ENCODE data around the gene PARD3B. TPM values are rescaled to one million over a fixed set of nuclear protein-coding genes. Genes with fewer than 3 reads are reported as not detected.

Gene PARD3B
- total RNA-seq, 1 donor from 2014 or later = 10.3 TPM

DNA sequence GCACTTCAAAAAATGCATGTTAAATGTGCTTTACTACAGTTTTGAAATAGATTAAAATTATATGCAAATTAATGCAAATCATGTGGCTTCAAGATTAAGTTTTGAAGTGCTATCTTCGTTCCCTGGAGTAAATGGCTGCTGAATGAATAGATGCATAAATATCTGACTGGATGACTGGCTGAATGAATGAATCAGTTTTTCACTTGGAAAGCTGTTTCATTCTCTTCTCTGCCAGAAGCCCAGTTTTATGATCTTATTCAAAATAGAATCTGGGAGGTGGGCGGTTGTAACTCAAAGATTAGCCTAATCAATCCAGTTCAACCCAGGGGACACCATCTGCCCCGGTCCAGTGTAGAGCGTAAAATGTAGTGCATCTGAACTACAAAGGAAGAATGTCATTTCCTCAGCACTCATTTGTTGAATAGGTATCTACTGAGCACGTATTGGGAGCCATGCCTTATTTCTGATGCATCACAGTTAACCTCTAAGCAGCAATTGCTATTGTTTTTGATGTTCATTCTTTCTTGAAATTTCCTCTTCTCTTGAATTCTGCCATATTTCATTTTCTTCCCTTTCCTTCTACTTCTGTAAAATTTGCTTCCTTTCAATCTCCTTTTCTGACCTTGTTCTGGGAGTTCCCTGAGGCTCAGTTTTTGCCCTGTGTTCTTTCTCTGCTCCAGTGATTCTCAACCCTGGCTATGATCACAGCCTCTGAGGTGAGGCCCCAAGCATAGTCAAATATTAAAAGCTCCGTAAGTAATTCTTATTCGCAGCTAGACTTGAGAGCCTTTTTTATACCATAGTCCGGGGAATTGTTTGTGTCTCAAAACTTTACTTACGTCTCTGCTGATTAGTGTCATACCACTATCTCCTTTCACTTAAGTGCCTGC is 282.7 kb downstream of the PARD3B start:
- DNase-seq (ENCODE audit: extremely low read depth, low read depth, low spot score) = no peak

DNA sequence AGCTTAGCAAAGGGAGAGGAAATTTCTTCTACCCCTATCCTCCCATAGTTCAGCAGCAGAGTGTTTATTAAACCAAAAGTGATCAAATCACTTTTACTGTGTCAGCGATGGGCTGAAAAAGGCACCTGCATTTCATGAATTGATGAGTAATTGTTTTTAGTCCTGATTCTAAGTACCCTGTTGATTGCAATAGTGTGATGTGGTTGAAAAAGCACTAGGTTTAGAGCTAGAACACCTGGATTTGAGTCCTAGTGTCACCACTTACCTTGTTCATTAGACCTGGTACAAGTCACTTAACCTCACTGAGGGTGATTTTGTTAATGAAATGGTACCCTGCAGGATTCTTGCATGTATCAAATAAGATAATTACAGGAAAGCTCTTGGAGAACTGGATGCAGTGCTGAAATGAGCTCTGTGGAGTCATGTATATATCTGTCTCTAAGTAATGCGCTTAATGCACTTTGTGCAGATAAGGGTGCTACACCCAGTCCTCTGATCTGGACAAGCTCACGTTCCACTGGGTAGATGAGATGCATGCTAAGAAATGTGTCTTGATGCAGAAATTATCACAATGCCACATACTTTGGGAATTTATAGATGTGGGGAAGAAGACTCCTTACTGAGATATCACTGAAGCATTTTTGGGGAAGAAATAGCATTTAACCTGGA is 289.6 kb downstream of the PARD3B start:
- DNase-seq (ENCODE audit: extremely low read depth, low read depth, low spot score) = no peak

DNA sequence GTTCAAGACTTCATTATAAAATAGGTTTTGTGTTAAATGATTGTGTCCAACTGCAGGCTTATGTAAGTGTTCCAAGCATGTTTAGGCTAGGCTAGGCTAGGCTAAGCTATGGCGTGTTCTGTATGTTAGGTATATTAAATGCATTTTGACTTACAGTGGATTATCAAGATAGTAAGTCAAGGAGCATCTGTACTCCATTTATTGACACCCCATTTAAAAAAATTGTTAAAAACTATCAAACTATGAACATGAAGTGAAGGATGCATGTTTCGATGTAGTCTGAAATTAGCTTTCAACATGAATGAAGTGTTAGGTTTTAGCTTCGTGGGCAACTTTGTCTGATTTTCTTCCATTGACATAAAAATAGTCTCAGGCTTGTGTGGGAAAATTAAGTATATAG is 290.5 kb downstream of the PARD3B start:
- no peak for DNase-seq (ENCODE audit: extremely low read depth, low read depth, low spot score)

DNA sequence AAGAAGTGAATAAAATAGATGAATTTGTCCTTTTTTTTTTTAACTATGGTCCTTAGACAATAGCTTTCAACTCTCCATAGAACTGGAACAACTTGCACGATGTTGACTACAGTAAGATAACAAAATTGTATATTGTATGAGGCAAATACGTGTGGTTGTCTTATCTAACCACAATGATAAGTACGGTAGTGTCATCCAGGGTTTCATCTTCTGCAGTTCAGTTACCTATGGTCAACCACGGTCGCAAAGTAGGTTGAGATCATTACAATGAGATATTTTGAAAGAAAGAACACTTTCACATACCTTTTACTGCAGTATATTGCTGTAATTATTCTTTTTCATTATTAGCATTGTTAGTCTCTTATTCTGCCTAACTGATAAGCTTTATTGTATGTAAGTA is 295.2 kb downstream of the PARD3B start:
- no peak for DNase-seq (ENCODE audit: extremely low read depth, low read depth, low spot score)

DNA sequence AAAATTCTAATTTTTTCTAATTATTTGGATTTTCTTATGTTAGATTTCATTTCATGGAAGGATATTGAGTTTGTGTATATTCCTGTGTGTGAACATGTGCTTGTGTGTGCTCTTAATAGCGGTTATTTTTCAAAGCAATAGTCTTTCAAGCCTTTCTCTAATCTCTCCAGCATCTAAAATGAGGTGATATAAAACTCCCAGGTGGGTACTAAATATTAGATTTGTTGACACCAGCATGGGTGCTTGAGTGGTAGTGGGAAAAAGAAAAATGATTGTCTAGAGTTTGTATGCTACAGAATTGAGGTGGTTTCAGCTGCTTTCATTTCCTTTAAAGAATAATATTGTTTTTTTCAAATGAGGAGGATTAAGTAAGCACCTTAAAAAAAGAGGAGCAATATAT is 296.8 kb downstream of the PARD3B start:
- no peak for DNase-seq (ENCODE audit: extremely low read depth, low read depth, low spot score)

DNA sequence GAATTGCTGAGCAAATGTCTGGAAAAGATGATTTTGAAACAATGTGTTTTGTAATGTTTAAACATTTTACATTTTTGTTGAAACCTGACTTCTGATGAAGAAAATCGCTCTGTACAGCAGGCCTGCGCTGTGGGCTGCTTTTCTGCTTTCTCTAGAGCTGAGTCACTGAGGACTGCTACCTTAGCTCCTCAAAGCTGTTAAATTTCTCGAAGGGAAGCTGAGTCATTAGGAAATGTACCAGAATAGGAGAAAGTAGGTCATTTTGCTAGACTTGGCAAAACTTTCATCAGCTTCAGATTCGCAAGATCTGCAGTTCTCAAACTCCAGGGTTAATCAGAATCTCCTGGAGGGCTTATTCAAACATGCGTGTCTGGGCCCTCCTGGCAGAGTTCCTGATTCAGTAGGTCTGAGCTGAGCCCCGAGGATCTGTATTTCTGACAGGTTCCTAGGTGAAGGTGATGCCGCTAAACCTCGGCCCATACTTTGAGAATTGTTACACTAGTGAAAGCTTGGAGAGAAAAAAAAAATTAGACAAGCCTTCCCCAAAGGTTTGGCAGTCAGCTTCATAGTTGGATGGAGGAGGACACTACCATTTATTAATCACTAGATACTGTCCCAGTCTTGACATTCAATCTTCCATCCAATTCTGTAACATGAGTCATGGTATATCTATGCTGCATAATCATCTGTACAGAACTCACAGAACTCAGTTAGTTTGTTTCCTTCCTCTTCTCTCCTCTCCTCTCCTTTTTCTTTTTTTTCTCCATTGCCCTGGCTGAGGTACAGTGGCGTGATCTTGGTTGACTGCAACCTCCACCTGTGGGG is 297.6 kb downstream of the PARD3B start:
- peak; percentile 81 for DNase-seq (ENCODE audit: extremely low read depth, low read depth, low spot score)

DNA sequence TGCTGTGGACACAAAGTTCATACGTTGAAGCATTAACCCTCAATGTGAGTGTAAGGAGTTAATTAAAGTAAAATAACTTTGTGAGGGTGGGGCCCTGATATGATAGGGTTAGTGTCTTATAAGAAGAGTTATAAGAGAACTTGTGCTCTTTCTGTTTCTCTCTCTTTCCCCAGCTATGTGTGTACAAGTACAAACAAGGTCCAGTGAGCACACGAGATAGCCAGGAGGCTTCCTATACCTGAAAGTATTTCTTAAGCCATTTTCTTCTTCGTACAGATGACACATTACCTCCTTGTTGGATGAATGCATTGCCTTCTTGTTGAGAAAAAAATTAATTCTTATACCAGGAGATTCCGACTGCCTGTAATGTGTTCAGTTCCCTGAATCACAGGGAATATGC is 301.2 kb downstream of the PARD3B start:
- DNase-seq (ENCODE audit: extremely low read depth, low read depth, low spot score) = no peak

DNA sequence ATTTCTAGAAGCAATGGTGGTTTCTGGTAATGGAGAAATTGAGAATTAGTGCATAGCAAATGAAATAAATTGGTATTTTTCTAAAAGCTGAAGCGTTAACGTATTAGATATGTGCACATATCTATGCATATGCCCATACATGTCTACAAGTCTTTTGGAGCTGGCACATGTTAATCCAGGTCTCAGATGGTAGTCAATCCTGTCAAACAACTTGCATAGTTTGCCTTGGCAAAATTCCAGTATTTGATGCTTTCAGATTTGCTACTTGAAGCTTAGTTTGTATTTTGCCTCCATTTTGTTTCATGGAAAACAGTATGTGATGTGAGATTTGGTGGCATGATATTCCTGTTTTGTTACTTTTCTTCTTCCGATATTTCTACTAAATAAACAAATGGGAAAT is 304.6 kb downstream of the PARD3B start:
- DNase-seq (ENCODE audit: extremely low read depth, low read depth, low spot score) = no peak

DNA sequence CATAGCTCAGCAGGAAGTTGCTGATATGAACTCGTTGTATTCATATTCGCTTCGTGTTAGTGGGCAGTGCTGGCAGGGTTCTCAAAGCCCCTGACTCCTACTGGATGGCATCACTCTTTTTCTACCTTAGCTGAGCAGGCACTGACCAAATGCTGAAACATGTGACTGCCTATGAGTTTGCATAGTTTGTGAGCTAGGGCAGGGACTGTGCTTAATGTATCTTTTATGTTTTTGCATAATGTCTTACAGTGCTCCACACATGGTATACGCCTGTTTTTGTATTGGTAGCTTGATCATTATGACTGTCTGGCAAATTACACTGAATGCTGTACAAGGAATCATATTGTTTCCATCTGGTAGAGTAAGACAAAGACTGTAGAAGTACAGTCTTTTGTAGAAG is 305.3 kb downstream of the PARD3B start:
- no peak for DNase-seq (ENCODE audit: extremely low read depth, low read depth, low spot score)

DNA sequence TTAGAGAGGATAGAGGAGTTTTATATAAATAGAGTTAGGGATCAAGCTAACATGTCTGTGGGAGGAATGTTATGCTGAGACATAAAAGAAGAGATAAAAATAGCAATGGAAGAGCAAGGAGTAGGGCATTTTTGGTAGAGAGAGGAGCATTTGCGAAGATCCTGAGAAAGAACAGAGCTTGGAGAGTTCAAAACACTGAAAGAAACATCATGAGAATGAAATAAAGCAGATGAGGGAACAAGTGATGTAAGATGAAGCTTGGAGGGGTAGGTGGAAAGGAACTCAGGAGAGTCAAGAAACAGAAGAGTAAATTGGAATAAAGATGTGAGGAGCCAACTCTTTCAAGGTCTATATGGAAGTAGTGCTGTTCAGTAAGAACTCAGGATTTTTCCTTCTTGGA is 308.6 kb downstream of the PARD3B start:
- no peak for DNase-seq (ENCODE audit: extremely low read depth, low read depth, low spot score)

DNA sequence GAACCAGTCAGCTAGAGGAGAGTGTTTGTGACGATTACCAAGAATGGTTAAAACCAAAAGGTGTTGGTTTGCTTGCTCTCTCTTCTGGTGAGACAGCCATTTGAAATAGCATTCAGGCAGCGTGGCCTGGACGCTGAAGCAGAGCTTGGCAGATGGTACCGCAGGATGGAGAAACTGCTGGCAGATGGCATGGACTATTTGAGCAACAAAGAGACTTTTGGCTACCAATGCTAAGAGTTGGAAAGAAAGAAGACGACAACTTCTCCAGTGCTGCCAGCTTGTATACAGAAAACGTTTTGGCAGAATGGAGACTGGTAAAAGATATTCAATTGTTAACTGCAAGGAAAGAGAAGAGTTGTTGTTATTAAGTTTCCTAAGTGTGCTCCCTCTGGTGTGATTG is 315.0 kb downstream of the PARD3B start:
- DNase-seq (ENCODE audit: extremely low read depth, low read depth, low spot score) = no peak

DNA sequence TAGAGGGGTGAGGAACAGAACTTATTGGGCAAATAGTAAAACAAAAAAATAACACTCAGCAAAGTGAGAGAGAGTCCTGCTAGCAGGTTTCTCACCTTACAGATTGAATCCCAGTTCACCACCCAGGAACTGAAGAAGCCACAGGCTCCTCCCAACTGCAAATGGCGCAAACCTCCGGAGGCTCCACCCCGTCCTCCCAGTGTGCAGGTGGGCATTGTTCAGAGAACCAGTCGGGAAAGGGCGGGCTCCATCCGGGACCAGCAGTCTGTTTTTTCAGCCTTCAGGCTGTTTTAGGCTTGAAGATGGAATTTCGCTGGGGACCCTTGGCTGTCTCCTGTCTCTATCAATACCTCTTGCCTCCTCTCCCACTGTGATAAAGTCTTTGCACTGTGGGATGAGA is 317.5 kb downstream of the PARD3B start:
- DNase-seq (ENCODE audit: extremely low read depth, low read depth, low spot score) = no peak

DNA sequence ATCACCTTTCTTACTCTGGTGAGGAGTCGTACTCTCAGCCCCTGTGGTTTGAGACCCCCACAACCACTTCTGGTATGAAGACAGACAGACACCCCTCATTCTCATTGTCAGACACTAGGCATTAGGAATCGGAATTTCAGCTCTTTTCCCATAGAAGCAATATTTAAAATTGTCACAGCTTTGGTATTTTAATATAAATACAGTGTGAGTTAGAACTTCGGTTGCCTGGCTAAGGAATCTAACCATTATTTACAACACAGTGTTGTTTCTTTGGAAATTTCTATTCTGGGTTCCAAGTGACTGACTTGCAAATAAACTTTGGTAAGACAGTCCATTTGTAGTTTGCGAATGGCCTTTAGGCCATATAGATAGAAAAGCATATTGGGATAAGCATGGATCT is 318.1 kb downstream of the PARD3B start:
- no peak for DNase-seq (ENCODE audit: extremely low read depth, low read depth, low spot score)

DNA sequence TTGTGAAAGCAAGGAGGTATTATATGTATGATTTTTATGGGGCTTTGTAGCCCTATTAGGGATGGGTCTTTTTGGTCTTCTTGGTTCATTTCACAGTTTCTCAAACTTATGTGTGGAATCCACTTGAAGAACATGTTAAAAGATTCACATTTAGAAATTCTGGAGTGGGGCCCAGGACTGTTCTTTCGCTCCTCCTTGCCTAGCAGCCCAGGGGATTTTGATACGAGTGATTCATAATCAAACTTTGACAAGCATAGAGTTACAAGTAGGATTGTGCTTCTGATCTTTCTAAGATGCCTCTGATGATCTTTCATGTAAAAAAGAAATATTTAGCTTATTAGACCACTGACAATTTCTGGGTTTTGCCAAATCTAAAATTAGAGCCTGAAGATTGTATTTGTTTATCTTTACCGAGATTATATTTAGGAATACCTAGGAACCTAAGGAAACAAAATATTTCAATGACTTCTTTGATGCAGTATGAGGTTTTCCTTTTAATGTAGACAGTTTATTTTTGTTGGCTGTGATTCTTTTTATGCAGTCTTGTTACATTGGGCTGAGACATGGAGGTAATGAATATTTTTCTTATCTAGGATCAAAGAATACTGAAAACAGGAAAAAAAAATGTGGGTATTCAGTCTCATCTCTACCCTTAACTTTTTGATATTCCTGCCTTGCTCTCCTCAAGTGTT is 324.0 kb downstream of the PARD3B start:
- no peak for DNase-seq (ENCODE audit: extremely low read depth, low read depth, low spot score)

DNA sequence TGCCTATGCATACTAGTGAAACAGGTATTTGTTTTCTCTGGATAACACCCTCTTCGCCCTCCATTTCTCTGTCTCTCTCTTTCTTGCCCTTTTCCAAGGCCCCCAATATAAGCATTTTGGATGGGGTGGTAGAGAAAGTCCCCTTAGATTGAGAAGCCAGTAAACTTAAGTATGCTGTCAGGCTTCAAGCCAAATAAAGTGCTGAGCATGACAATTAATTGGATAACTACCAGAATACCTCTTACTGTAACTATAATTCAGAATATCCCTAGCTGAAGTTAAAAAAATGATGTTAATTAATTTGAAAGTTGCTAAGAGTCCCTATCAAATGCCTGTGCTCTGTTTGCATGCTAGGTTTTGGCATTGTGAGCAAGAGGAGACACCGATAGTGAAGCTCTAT is 324.8 kb downstream of the PARD3B start:
- DNase-seq (ENCODE audit: extremely low read depth, low read depth, low spot score) = no peak

DNA sequence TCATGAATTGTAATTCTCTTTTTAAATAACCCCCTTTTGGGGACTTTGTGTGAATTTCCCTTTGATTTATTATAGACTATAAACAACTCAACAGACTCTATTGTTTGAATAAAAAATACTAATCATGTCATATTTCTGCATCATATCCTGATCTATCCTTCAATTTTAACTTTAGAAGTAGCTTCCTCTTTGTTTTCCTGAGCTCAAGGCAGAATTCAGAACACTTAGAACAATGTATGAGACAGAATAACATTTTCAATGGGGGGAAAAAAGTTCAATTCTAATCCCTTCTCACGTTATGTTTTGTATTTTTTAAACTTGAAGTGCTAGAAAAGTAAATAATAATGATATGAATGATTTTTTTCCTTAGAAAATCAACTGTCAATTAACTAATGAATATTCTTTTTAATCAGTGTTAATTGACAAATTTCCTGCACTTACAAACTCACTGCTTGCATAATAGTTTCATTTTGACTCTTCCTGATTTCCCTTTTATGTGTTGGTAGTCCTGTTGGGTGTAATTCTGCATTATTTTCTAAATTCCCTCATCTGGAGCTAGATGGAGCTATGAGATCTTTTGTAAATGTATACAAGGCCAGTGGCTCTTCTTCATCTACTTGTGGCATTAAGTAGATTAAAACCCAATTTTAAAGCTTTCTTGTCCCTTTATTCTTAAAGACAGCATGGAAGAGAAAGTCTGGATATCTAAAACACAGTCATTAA is 326.1 kb downstream of the PARD3B start:
- DNase-seq (ENCODE audit: extremely low read depth, low read depth, low spot score) = peak; percentile 76

DNA sequence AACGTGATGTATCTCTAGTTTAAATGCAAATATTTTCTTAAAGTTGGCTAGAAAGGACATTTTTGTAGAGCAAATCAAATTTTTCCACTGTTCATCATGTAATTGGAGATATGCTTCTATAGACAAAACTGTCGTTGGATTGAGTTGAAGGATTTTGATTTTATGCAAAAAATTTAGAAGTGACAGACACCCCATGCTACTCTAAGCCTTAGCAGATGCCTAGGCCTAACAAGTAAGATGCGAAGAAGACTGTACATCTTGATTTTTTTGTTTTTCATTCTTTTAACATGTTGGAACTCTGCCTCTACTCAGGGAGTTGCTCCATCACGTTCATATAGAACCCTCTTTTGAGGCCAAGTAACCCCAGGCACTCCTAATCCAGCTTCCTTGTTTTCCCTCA is 331.0 kb downstream of the PARD3B start:
- no peak for DNase-seq (ENCODE audit: extremely low read depth, low read depth, low spot score)

DNA sequence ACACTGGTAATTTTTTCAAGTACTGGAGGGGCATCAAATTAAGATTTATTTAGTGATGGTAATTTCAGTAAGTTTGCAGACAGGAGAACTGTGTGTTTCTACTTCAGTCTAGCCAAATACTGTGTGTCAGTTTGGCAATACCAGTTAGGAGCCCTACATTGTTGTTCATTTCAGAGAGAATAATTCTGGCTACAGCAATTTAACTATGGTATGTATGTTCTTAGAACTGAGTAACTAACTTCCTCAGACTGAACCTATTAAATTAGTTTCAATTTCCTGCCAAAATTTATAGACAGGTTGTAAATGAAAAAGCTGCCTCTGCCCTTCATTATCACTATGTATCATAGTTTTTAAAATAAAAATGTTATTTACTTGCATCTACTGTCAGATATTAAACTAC is 332.4 kb downstream of the PARD3B start:
- no peak for DNase-seq (ENCODE audit: extremely low read depth, low read depth, low spot score)

DNA sequence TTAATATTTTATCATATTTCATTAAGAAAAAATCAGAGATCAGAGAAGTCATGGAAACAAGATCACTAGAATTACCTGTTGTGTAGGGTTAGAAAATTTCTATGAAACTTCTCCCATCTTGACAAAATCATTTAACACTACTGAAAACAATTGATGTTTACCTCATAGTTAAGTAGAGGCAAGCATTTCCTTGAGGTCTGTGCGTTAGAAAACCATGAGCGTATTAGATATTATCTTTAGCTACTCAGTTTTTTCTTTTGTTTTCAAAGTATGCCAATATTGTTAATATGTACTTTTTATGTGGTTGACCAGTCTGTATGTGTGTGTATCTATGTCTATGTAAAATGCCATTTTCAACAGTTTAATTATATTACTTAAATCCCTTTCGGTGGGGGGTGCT is 335.7 kb downstream of the PARD3B start:
- DNase-seq (ENCODE audit: extremely low read depth, low read depth, low spot score) = no peak

DNA sequence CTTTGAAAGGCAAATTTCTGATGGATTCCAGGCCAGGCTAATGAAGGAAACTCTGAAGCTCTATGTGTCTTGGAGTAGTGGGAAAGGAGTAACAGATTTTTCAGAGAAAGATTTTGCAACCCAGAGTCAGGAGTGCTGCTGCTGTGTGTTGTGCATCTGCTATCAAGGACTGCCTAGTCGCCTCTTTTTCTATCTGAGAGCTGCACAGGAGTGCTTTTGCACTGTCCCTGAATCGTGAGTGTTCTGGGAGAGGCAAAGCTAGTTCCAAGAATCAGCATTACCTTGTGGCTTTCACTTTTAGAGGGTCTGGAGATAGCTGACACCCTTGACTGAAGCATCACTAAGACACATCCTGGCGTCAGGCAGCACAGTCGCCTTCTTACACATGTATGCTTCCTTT is 336.4 kb downstream of the PARD3B start:
- DNase-seq (ENCODE audit: extremely low read depth, low read depth, low spot score) = no peak

All from glomerular endothelial cell (primary cell).